HL-60 (cell line): ENCODE results near the gene DAD1.

Experiments
- REST ChIP-seq: IDR thresholded peaks from 2 replicates; pipeline ENCODE4 v1.6.1; 2012; ENCODE audit warnings: low read depth; ENCODE audit not compliant: insufficient replicate concordance
- TF ChIP-seq, protein P1 (sequence below): IDR thresholded peaks from one replicate; pipeline ENCODE4 v1.5.1; 2011; ENCODE audit warnings: low read length, control low read depth, inconsistent platforms; ENCODE audit not compliant: insufficient read depth

- TF ChIP-seq REST: no peak
- TF ChIP-seq, protein P1, sequence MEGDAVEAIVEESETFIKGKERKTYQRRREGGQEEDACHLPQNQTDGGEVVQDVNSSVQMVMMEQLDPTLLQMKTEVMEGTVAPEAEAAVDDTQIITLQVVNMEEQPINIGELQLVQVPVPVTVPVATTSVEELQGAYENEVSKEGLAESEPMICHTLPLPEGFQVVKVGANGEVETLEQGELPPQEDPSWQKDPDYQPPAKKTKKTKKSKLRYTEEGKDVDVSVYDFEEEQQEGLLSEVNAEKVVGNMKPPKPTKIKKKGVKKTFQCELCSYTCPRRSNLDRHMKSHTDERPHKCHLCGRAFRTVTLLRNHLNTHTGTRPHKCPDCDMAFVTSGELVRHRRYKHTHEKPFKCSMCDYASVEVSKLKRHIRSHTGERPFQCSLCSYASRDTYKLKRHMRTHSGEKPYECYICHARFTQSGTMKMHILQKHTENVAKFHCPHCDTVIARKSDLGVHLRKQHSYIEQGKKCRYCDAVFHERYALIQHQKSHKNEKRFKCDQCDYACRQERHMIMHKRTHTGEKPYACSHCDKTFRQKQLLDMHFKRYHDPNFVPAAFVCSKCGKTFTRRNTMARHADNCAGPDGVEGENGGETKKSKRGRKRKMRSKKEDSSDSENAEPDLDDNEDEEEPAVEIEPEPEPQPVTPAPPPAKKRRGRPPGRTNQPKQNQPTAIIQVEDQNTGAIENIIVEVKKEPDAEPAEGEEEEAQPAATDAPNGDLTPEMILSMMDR: no peak
Observed at GRCh38 chr14:22613106-22613695, 24.2 kb upstream of the DAD1 start.
